Endodermal cell (in vitro differentiated cells): ENCODE results near the gene KRT7. TPM values are rescaled to one million over a fixed set of nuclear protein-coding genes. Genes with fewer than 3 reads are reported as not detected.

Source experiments
- DNase-seq: peaks from one replicate; pipeline ENCODE4 v3.0.0-alpha.2; 2017
- H3K27ac ChIP-seq: 2 replicates; pipeline ENCODE4 v1.5.1; 2013; ENCODE audit warnings: mild to moderate bottlenecking, low read depth, low read length, moderate library complexity
- H3K27me3 ChIP-seq: 2 replicates; pipeline ENCODE4 v1.6.1; 2013; ENCODE audit warnings: mild to moderate bottlenecking, low read length, moderate library complexity; ENCODE audit not compliant: insufficient read depth, control insufficient read depth, poor library complexity, severe bottlenecking
- H3K36me3 ChIP-seq: 2 replicates; pipeline ENCODE4 v1.7.0; 2013; ENCODE audit warnings: mild to moderate bottlenecking, low read length, moderate library complexity; ENCODE audit not compliant: control insufficient read depth, insufficient read depth
- H3K4me1 ChIP-seq: one replicate; pipeline ENCODE4 v1.7.0; 2013; ENCODE audit warnings: low read length; ENCODE audit not compliant: control insufficient read depth, insufficient read depth
- H3K4me3 ChIP-seq: 2 replicates; pipeline ENCODE4 v1.5.1; 2013; ENCODE audit warnings: mild to moderate bottlenecking, low read length, moderate library complexity
- H3K9ac ChIP-seq: 2 replicates; pipeline ENCODE4 v1.6.1; 2013; ENCODE audit warnings: mild to moderate bottlenecking, low read length, moderate library complexity; ENCODE audit not compliant: poor library complexity, severe bottlenecking; ENCODE audit errors: extremely low read depth
- H3K9me3 ChIP-seq: 2 replicates; pipeline ENCODE4 v1.6.1; 2013; ENCODE audit warnings: mild to moderate bottlenecking, low read length, moderate library complexity; ENCODE audit not compliant: control insufficient read depth
- H3K27ac Mint-ChIP-seq: 2 replicates; pipeline ENCODE4 v1.8.0; 2020; ENCODE audit warnings: mixed read lengths
- H3K27me3 Mint-ChIP-seq: 2 replicates; pipeline ENCODE4 v1.8.0; 2021; ENCODE audit warnings: mild to moderate bottlenecking, mixed read lengths; ENCODE audit not compliant: insufficient read depth
- H3K36me3 Mint-ChIP-seq: 2 replicates; pipeline ENCODE4 v1.8.0; 2020; ENCODE audit warnings: low read depth, mixed read lengths
- H3K4me1 Mint-ChIP-seq: 2 replicates; pipeline ENCODE4 v1.8.0; 2020; ENCODE audit warnings: mixed read lengths
- H3K4me3 Mint-ChIP-seq: 2 replicates; pipeline ENCODE4 v1.8.0; 2020; ENCODE audit warnings: mild to moderate bottlenecking, moderate library complexity, mixed read lengths
- H3K9me3 Mint-ChIP-seq: 2 replicates; pipeline ENCODE4 v1.8.0; 2020; ENCODE audit warnings: mild to moderate bottlenecking, mixed read lengths
- CTCF ChIP-seq: fragments of 200-600 bp; sonication (generic); conservative IDR thresholded peaks from 2 replicates; pipeline ENCODE4 v1.5.0; 2021; ENCODE audit warnings: antibody characterized with exemption, mild to moderate bottlenecking
- WGBS, 2 experiments: methylation state at CpG; one replicate each; pipeline versions ENCODE4 v1.1.5 to v1.1.7; 2013; ENCODE audit warnings: missing lambda C conversion rate in 2 of 2, mixed read lengths in 1 of 2; ENCODE audit not compliant: insufficient coverage in 1 of 2, insufficient read length in 1 of 2; 5-methylcytosine and 5-hydroxymethylcytosine counted together
- total RNA-seq, 2 donors: library from RNA; stranded (reverse); fragmentation: NEBNext Ultra II Directional in 1 of 2; extraction: Animal tissue kit (Norgen Biotek cat#: 25700) in 1 of 2; gene quantifications; 2 replicates in 1 of 2; 3 replicates in 1 of 2; pipeline ENCODE4 v1.2.1, GENCODE V29; 2021

The KRT7 gene
- total RNA-seq, 2 donors from 2014 or later, result 1.5 TPM; not detected in 1

GRCh38 chr12:52193532-52193931 lies 39.5 kb upstream of the KRT7 start:
- Histone ChIP-seq H3K27ac (no peak overlapping the region), H3K27me3 (no peaks in the 10 kb centered on the region), H3K4me1 (no peaks in the 10 kb centered on the region), H3K9ac (no peak overlapping the region), H3K36me3 (no peaks in the 10 kb centered on the region), H3K4me3 (no peak overlapping the region), H3K9me3 (no peaks in the 10 kb centered on the region)
- Mint-ChIP-seq H3K4me1 (no peaks in the 10 kb centered on the region), H3K27me3 (no peaks in the 10 kb centered on the region), H3K9me3 (no peaks in the 10 kb centered on the region), H3K36me3 (no peaks in the 10 kb centered on the region), H3K27ac (no peak overlapping the region), H3K4me3 (no peak overlapping the region)
- no peak for DNase-seq
- no peak for TF ChIP-seq CTCF
- WGBS, 2 experiments, result 86% methylated on average over 6 of the region's 6 CpGs; no CpG with 5 or more reads in 1 of the 2 experiments

- no peak overlapping the region for H3K27ac Mint-ChIP-seq
- Histone ChIP-seq H3K4me3 (no peak overlapping the region), H3K9me3 (no peaks in the 10 kb centered on the region), H3K9ac (no peak overlapping the region), H3K4me1 (no peaks in the 10 kb centered on the region), H3K27ac (no peak overlapping the region), H3K27me3 (no peaks in the 10 kb centered on the region), H3K36me3 (no peaks in the 10 kb centered on the region)
- no peak for TF ChIP-seq CTCF
- no peak for DNase-seq
- no peaks in the 10 kb centered on the region for H3K27me3 Mint-ChIP-seq
- 96 to 100% methylated on average over 4 to 6 of the region's 6 CpGs for WGBS, 2 experiments
- H3K4me3 Mint-ChIP-seq, result no peak overlapping the region
- no peaks in the 10 kb centered on the region for H3K9me3 Mint-ChIP-seq
- H3K36me3 Mint-ChIP-seq, result no peaks in the 10 kb centered on the region
- no peaks in the 10 kb centered on the region for H3K4me1 Mint-ChIP-seq
These were observed 39.1 kb upstream of the KRT7 start for GRCh38 chr12:52193991-52194390.

DNA sequence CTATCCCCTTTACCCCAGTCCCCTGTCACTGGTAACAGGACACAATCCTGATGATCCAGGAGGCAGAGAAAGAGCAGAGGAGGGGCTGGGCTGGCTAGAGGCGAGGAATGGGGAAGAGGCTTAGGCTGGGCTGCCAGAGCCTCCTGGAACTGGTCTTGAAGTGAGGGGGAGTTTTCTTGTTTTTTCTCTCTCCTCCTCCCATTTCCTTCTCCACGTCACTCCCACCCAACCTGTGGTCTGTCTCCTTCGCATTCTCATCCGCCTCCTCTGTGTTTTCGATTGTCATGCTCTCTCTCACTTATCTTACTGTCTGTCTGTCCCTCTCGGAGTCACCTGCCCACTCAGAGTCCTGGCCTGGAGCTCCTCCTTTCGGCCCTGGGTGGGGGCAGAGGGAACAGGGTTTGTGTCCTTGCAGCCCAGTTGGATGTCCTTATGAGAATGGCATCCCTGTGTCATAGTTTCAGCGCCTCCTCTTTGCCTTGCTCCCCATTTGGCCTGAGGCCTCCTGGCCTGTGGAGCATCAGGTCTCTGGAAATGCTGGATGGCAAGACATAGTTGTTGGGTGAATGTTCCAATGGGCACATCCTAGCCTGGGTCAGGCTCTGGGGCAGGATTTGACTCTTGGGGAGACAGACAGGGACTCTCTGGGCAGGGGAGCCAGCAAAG lies 37.8 kb upstream of the KRT7 start:
- Histone ChIP-seq H3K9ac (no peak overlapping the region), H3K9me3 (no peaks in the 10 kb centered on the region), H3K4me1 (no peaks in the 10 kb centered on the region), H3K27me3 (no peaks in the 10 kb centered on the region), H3K27ac (no peak overlapping the region), H3K4me3 (no peak overlapping the region), H3K36me3 (no peaks in the 10 kb centered on the region)
- Mint-ChIP-seq H3K9me3 (no peaks in the 10 kb centered on the region), H3K36me3 (no peaks in the 10 kb centered on the region), H3K4me1 (no peaks in the 10 kb centered on the region), H3K27ac (no peak overlapping the region), H3K27me3 (no peaks in the 10 kb centered on the region), H3K4me3 (no peak overlapping the region)
- 85 to 100% methylated on average over 1 to 8 of the region's 8 CpGs for WGBS, 2 experiments
- no peak for DNase-seq
- no peak for TF ChIP-seq CTCF
